ENCODE results near the gene CMTM8.

DNA sequence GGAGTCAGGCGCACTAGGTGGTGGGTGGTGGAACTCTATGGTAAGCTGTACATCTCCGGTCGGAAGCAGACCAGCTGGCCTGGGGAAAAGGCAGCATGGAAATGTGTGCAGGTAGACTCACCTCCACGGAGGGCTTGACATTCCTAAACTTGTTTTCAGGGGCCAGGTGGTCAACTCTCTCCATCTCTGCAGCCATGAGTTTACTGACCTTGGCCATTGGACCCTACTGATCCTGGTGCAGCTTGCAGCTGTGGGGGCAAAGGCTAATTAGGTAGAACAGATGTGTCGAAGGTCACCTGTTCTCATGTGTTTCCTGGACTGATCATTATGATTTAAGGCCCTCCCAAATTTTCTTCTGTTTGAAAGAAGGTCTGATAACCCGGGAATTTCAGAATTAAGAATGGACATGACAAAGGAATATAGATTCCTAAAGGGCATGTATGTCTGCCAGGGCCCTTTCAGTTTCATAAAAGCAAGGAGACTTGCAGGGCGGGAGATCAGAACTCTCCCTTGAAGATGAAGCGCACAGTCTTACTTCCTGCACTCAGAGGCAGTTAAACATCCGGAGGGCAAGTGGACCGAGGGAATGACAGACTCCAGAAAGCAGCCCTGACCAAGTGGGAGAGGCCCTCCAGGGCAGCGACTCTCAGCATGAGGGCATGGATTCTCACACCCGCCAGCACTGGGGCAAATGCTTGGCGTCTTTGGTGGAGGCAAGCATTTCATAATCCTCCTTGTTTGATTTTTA, 97.1 kb downstream of the CMTM8 start:
- TF ChIP-seq, protein P1, sequence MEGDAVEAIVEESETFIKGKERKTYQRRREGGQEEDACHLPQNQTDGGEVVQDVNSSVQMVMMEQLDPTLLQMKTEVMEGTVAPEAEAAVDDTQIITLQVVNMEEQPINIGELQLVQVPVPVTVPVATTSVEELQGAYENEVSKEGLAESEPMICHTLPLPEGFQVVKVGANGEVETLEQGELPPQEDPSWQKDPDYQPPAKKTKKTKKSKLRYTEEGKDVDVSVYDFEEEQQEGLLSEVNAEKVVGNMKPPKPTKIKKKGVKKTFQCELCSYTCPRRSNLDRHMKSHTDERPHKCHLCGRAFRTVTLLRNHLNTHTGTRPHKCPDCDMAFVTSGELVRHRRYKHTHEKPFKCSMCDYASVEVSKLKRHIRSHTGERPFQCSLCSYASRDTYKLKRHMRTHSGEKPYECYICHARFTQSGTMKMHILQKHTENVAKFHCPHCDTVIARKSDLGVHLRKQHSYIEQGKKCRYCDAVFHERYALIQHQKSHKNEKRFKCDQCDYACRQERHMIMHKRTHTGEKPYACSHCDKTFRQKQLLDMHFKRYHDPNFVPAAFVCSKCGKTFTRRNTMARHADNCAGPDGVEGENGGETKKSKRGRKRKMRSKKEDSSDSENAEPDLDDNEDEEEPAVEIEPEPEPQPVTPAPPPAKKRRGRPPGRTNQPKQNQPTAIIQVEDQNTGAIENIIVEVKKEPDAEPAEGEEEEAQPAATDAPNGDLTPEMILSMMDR (IDR thresholded peaks at IDR 0.05) = no peak
- TF ChIP-seq POLR2A (IDR thresholded peaks at IDR 0.05) = no peak
